NT2/D1 (cell line): ENCODE measurements around the gene VCX3B.

Experiments
- DNase-seq: peaks from one replicate; pipeline ENCODE4 v3.0.0-alpha.2; 2011; ENCODE audit warnings: low read depth, low spot score
- H3K27me3 ChIP-seq: 2 replicates; pipeline ENCODE4 v1.6.0; 2011; ENCODE audit warnings: mild to moderate bottlenecking; ENCODE audit not compliant: insufficient read length, insufficient read depth
- H3K36me3 ChIP-seq: 2 replicates; pipeline ENCODE4 v1.6.1; 2011; ENCODE audit warnings: mild to moderate bottlenecking, low read length, mixed read lengths; ENCODE audit not compliant: insufficient read depth, insufficient read length
- H3K4me1 ChIP-seq: 2 replicates; pipeline ENCODE4 v1.5.1; 2011; ENCODE audit not compliant: insufficient read depth, insufficient read length
- H3K4me3 ChIP-seq: 2 replicates; pipeline ENCODE4 v1.5.1; 2011; ENCODE audit warnings: low read depth; ENCODE audit not compliant: insufficient read length
- H3K9ac ChIP-seq: 2 replicates; pipeline ENCODE4 v1.6.0; 2011; ENCODE audit warnings: low read depth; ENCODE audit not compliant: insufficient read length
- H3K9me3 ChIP-seq: 2 replicates; pipeline ENCODE4 v1.5.1; 2011; ENCODE audit warnings: mild to moderate bottlenecking, low read length; ENCODE audit not compliant: insufficient read depth
- YY1 ChIP-seq: IDR thresholded peaks from 2 replicates; pipeline ENCODE4 v1.6.1; 2011; ENCODE audit not compliant: insufficient read length, insufficient read depth

VCX3B gene

DNA sequence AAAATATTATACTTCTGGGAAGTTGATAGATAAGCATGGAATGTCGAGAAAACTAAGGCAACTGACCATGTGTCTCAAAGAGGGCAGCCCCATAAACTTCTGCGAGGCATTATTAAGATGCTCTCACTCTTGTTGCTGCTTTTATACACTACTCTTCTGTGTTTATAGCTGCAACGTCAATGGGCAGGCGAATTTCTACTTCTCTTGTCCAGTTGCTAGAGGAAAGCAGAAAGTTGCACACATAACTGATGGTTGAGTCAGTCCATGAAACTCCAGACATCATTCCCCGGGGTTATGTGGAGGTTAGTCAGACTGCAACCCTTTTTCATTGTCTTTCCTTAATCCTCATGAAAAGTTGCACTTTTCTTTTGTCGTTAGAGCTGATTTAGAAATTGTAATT is 39.8 kb downstream of the VCX3B start:
- no peaks in the 10 kb centered on the region for H3K36me3 ChIP-seq
- no peaks in the 10 kb centered on the region for H3K27me3 ChIP-seq
- no peaks in the 10 kb centered on the region for H3K4me1 ChIP-seq
- DNase-seq: no peak
- TF ChIP-seq YY1: no peak
- H3K4me3 ChIP-seq: no peak overlapping the region
- H3K9ac ChIP-seq: no peak overlapping the region
- no peaks in the 10 kb centered on the region for H3K9me3 ChIP-seq
